Natural killer cell (primary cell): Measurements from ENCODE around the gene MSI2. TPM values are rescaled to one million over a fixed set of nuclear protein-coding genes. Genes with fewer than 3 reads are reported as not detected.

Source experiments
- ATAC-seq, 3 donors: fragments of 150-1000 bp in 2 of 3; fragments of 200-7000 bp in 1 of 3; cut with Tn5 transposase; 1 replicate in 1 of 3; 2 replicates in 2 of 3; pipeline ENCODE4 v1.10.0; 2021; ENCODE audit warnings: mild to moderate bottlenecking in 2 of 3, moderate library complexity in 2 of 3
- DNase-seq, 2 donors: peaks; one replicate each; pipeline versions ENCODE4 v3.0.0 to v3.0.0-alpha.2; 2013 to 2021; ENCODE audit warnings: mixed read lengths in 1 of 2
- H3K27ac ChIP-seq: one replicate; pipeline ENCODE4 v1.5.1; 2013; ENCODE audit warnings: mild to moderate bottlenecking, low read length
- H3K27me3 ChIP-seq: one replicate; pipeline ENCODE4 v1.6.1; 2013; ENCODE audit warnings: low read length; ENCODE audit not compliant: control insufficient read depth, insufficient read depth
- H3K36me3 ChIP-seq: one replicate; pipeline ENCODE4 v1.6.1; 2013; ENCODE audit warnings: low read length; ENCODE audit not compliant: control insufficient read depth, insufficient read depth
- H3K4me1 ChIP-seq: one replicate; pipeline ENCODE4 v1.6.1; 2013; ENCODE audit warnings: low read length; ENCODE audit not compliant: control insufficient read depth, insufficient read depth
- H3K4me3 ChIP-seq: one replicate; pipeline ENCODE4 v1.5.1; 2013; ENCODE audit warnings: low read length
- H3K9me3 ChIP-seq: one replicate; pipeline ENCODE4 v1.6.1; 2013; ENCODE audit warnings: low read length; ENCODE audit not compliant: control insufficient read depth, insufficient read depth
- H3K27ac Mint-ChIP-seq, 2 donors: one replicate each; pipeline ENCODE4 v1.8.0; 2022; ENCODE audit warnings: mild to moderate bottlenecking in 2 of 2, mixed read lengths in 2 of 2, moderate library complexity in 1 of 2
- H3K27me3 Mint-ChIP-seq, 2 donors: one replicate each; pipeline ENCODE4 v1.8.0; 2022; ENCODE audit warnings: low read depth in 2 of 2, mixed read lengths in 2 of 2
- H3K36me3 Mint-ChIP-seq: one replicate; pipeline ENCODE4 v1.8.0; 2022; ENCODE audit warnings: mixed read lengths
- H3K4me1 Mint-ChIP-seq, 2 donors: one replicate each; pipeline ENCODE4 v1.8.0; 2022; ENCODE audit warnings: mixed read lengths in 2 of 2
- H3K4me3 Mint-ChIP-seq: one replicate; pipeline ENCODE4 v1.8.0; 2022; ENCODE audit warnings: mild to moderate bottlenecking, moderate library complexity, mixed read lengths
- H3K9me3 Mint-ChIP-seq, 2 donors: one replicate each; pipeline ENCODE4 v1.8.0; 2022; ENCODE audit warnings: mixed read lengths in 2 of 2
- CTCF ChIP-seq: fragments of 200-600 bp; IDR thresholded peaks from one replicate; pipeline ENCODE4 v1.8.0; 2022; ENCODE audit warnings: antibody characterized with exemption
- WGBS: methylation state at CpG from one replicate; pipeline ENCODE4 v1.1.7; 2013; ENCODE audit warnings: missing lambda C conversion rate; ENCODE audit not compliant: insufficient coverage; 5-methylcytosine and 5-hydroxymethylcytosine counted together
- intact Hi-C: fragments of 100-400 bp; cut with micrococcal nuclease; formaldehyde crosslinking; loops from one replicate; pipeline ENCODE4 v1.14.2; 2022
- total RNA-seq, 4 donors: library from RNA; stranded (reverse); fragments of 120-200 nt in 1 of 4; gene quantifications; one replicate each; pipeline versions ENCODE4 v1.2.3 to v1.2.4, GENCODE V29; 2013 to 2022

MSI2 gene
- total RNA-seq, 3 donors from 2014 or later (not counting 1 experiment from before 2014, with no cell fraction given): 95.5 to 145 (median 96.8) TPM

- no peak overlapping the region for H3K4me3 Mint-ChIP-seq
These were observed 373.6 kb downstream of the MSI2 start for GRCh38 chr17:57629886-57630285.

GRCh38 chr17:57630736-57631135, 374.4 kb downstream of the MSI2 start:
- Histone ChIP-seq H3K27me3 (no peaks in the 10 kb centered on the region), H3K9me3 (no peaks in the 10 kb centered on the region), H3K36me3 (peaks cover 2% of the 10 kb centered on the region), H3K4me1 (peaks cover 25% of the 10 kb centered on the region), H3K27ac (no peak overlapping the region), H3K4me3 (no peak overlapping the region)
- Mint-ChIP-seq H3K27ac (no peak overlapping the region), H3K4me1 (peaks cover 6 to 7% of the 10 kb centered on the region in 2 donors), H3K9me3 (no peaks in the 10 kb centered on the region), H3K4me3 (no peak overlapping the region), H3K36me3 (no peaks in the 10 kb centered on the region), H3K27me3 (no peaks in the 10 kb centered on the region)
- WGBS: 98% methylated on average over 8 of the region's 8 CpGs
- DNase-seq (no peak), ATAC-seq (no peak)
- no peak for TF ChIP-seq CTCF
- intact Hi-C loops: no loop called here

More at GRCh38 chr17:57629886-57630285, 373.6 kb downstream of the MSI2 start:
- no peak for TF ChIP-seq CTCF
- intact Hi-C loops: no loop called here
- 95% methylated on average over 4 of the region's 4 CpGs for WGBS
- H3K36me3 ChIP-seq: peaks cover 2% of the 10 kb centered on the region
- H3K9me3 Mint-ChIP-seq: no peaks in the 10 kb centered on the region
- peaks cover 25% of the 10 kb centered on the region for H3K4me1 ChIP-seq
- no peak overlapping the region for H3K4me3 ChIP-seq
- H3K27ac ChIP-seq: no peak overlapping the region
- H3K36me3 Mint-ChIP-seq: no peaks in the 10 kb centered on the region
- H3K27me3 Mint-ChIP-seq: no peaks in the 10 kb centered on the region
- peak overlapping the region in 1 of 2 donors; percentile 36 for H3K27ac Mint-ChIP-seq
- no peaks in the 10 kb centered on the region for H3K27me3 ChIP-seq
- no peak for ATAC-seq
- no peak for DNase-seq
- H3K4me1 Mint-ChIP-seq: peaks cover 6 to 7% of the 10 kb centered on the region in 2 donors
- H3K9me3 ChIP-seq: no peaks in the 10 kb centered on the region

- Mint-ChIP-seq H3K4me3 (no peak overlapping the region), H3K36me3 (no peaks in the 10 kb centered on the region), H3K9me3 (no peaks in the 10 kb centered on the region), H3K4me1 (peaks cover 7 to 10% of the 10 kb centered on the region in 2 donors), H3K27me3 (no peaks in the 10 kb centered on the region), H3K27ac (no peak overlapping the region)
- Histone ChIP-seq H3K4me1 (peaks cover 25% of the 10 kb centered on the region), H3K4me3 (no peak overlapping the region), H3K27ac (no peak overlapping the region), H3K36me3 (peaks cover 2% of the 10 kb centered on the region), H3K9me3 (no peaks in the 10 kb centered on the region), H3K27me3 (no peaks in the 10 kb centered on the region)
- intact Hi-C loops: no loop called here
- ATAC-seq: no peak
- no peak for TF ChIP-seq CTCF
- 86% methylated on average over 6 of the region's 6 CpGs for WGBS
- DNase-seq: no peak
These were observed 375.5 kb downstream of the MSI2 start for GRCh38 chr17:57631871-57632270.

GRCh38 chr17:57632294-57632693, 376.0 kb downstream of the MSI2 start:
- Histone ChIP-seq H3K36me3 (peaks cover 2% of the 10 kb centered on the region), H3K27ac (no peak overlapping the region), H3K4me1 (peaks cover 25% of the 10 kb centered on the region), H3K27me3 (no peaks in the 10 kb centered on the region), H3K4me3 (no peak overlapping the region), H3K9me3 (no peaks in the 10 kb centered on the region)
- Mint-ChIP-seq H3K4me1 (peaks cover 7 to 10% of the 10 kb centered on the region in 2 donors), H3K4me3 (no peak overlapping the region), H3K27ac (no peak overlapping the region), H3K9me3 (no peaks in the 10 kb centered on the region), H3K36me3 (no peaks in the 10 kb centered on the region), H3K27me3 (no peaks in the 10 kb centered on the region)
- ATAC-seq (no peak), DNase-seq (no peak)
- intact Hi-C loops: no loop called here
- 94% methylated on average over 5 of the region's 5 CpGs for WGBS
- TF ChIP-seq CTCF: no peak
